Neural crest cell (in vitro differentiated cells): ENCODE data around the gene SPG7. TPM values are rescaled to one million over a fixed set of nuclear protein-coding genes. Genes with fewer than 3 reads are reported as not detected.

Experiments
- DNase-seq: peaks from one replicate; pipeline ENCODE4 v3.0.0; 2021; ENCODE audit warnings: low read depth, mixed read lengths, low spot score
- H3K27ac Mint-ChIP-seq: one replicate; pipeline ENCODE4 v1.8.0; 2021; ENCODE audit warnings: mild to moderate bottlenecking, mixed read lengths; ENCODE audit not compliant: unreplicated experiment
- H3K27me3 Mint-ChIP-seq: 2 replicates; pipeline ENCODE4 v1.8.0; 2021; ENCODE audit warnings: low read depth, mild to moderate bottlenecking, mixed read lengths
- H3K36me3 Mint-ChIP-seq: 2 replicates; pipeline ENCODE4 v1.8.0; 2021; ENCODE audit warnings: low read depth, mild to moderate bottlenecking, mixed read lengths
- H3K4me1 Mint-ChIP-seq: 2 replicates; pipeline ENCODE4 v1.8.0; 2021; ENCODE audit warnings: mixed read lengths
- H3K4me3 Mint-ChIP-seq: one replicate; pipeline ENCODE4 v1.8.0; 2021; ENCODE audit warnings: mild to moderate bottlenecking, mixed read lengths
- H3K9me3 Mint-ChIP-seq: 2 replicates; pipeline ENCODE4 v1.8.0; 2021; ENCODE audit warnings: mixed read lengths
- CTCF ChIP-seq: fragments of 200-600 bp; sonication (generic); conservative IDR thresholded peaks from 2 replicates; pipeline ENCODE4 v1.5.0; 2021; ENCODE audit warnings: antibody characterized with exemption, mild to moderate bottlenecking
- total RNA-seq: library from RNA; stranded (reverse); gene quantifications from 2 replicates; pipeline ENCODE4 v1.2.1, GENCODE V29; 2021

Gene SPG7
- total RNA-seq, 1 donor from 2014 or later, result 137 TPM

GRCh38 chr16:89530401-89531381 is 22.5 kb downstream of the SPG7 start:
- H3K27ac Mint-ChIP-seq, result no peak overlapping the region
- H3K9me3 Mint-ChIP-seq, result no peaks in the 10 kb centered on the region
- no peak for DNase-seq
- H3K36me3 Mint-ChIP-seq, result peaks cover 11% of the 10 kb centered on the region
- no peak overlapping the region for H3K4me3 Mint-ChIP-seq
- no peaks in the 10 kb centered on the region for H3K4me1 Mint-ChIP-seq
- no peaks in the 10 kb centered on the region for H3K27me3 Mint-ChIP-seq
- TF ChIP-seq CTCF, result no peak

- H3K27me3 Mint-ChIP-seq, result no peaks in the 10 kb centered on the region
- DNase-seq, result no peak
- no peak overlapping the region for H3K4me3 Mint-ChIP-seq
- no peak for TF ChIP-seq CTCF
- H3K9me3 Mint-ChIP-seq, result no peaks in the 10 kb centered on the region
- peaks cover 13% of the 10 kb centered on the region for H3K36me3 Mint-ChIP-seq
- no peak overlapping the region for H3K27ac Mint-ChIP-seq
- peaks cover 4% of the 10 kb centered on the region for H3K4me1 Mint-ChIP-seq
Observed at GRCh38 chr16:89531821-89532526, 23.8 kb downstream of the SPG7 start.

- H3K9me3 Mint-ChIP-seq, result no peaks in the 10 kb centered on the region
- no peaks in the 10 kb centered on the region for H3K27me3 Mint-ChIP-seq
- H3K36me3 Mint-ChIP-seq, result peaks cover 14% of the 10 kb centered on the region
- TF ChIP-seq CTCF, result no peak
- no peak overlapping the region for H3K4me3 Mint-ChIP-seq
- no peak overlapping the region for H3K27ac Mint-ChIP-seq
- no peak for DNase-seq
- H3K4me1 Mint-ChIP-seq, result peaks cover 4% of the 10 kb centered on the region
Observed at GRCh38 chr16:89534252-89534756, 26.1 kb downstream of the SPG7 start.

GRCh38 chr16:89536371-89536770 is 28.2 kb downstream of the SPG7 start:
- H3K4me1 Mint-ChIP-seq, result peaks cover 4% of the 10 kb centered on the region
- DNase-seq, result no peak
- no peaks in the 10 kb centered on the region for H3K9me3 Mint-ChIP-seq
- H3K4me3 Mint-ChIP-seq, result no peak overlapping the region
- H3K27ac Mint-ChIP-seq, result no peak overlapping the region
- no peaks in the 10 kb centered on the region for H3K27me3 Mint-ChIP-seq
- peaks cover 16% of the 10 kb centered on the region for H3K36me3 Mint-ChIP-seq
- TF ChIP-seq CTCF, result no peak

- TF ChIP-seq CTCF, result no peak
- H3K4me3 Mint-ChIP-seq, result peak overlapping the region; percentile 5
- H3K27me3 Mint-ChIP-seq, result no peaks in the 10 kb centered on the region
- H3K9me3 Mint-ChIP-seq, result no peaks in the 10 kb centered on the region
- H3K4me1 Mint-ChIP-seq, result peaks cover 4% of the 10 kb centered on the region
- H3K36me3 Mint-ChIP-seq, result peaks cover 17% of the 10 kb centered on the region
- DNase-seq, result no peak
- peak overlapping the region; percentile 14 for H3K27ac Mint-ChIP-seq
Observed at GRCh38 chr16:89536886-89537548, 28.8 kb downstream of the SPG7 start.
